ENCODE results near the gene SOWAHA. TPM values are rescaled to one million over a fixed set of nuclear protein-coding genes. Genes with fewer than 3 reads are reported as not detected.

The SOWAHA gene
- total and polyA plus RNA-seq, 2 donors (not counting 3 experiments of a cell fraction or from before 2014, with no cell fraction given) = not detected

DNA sequence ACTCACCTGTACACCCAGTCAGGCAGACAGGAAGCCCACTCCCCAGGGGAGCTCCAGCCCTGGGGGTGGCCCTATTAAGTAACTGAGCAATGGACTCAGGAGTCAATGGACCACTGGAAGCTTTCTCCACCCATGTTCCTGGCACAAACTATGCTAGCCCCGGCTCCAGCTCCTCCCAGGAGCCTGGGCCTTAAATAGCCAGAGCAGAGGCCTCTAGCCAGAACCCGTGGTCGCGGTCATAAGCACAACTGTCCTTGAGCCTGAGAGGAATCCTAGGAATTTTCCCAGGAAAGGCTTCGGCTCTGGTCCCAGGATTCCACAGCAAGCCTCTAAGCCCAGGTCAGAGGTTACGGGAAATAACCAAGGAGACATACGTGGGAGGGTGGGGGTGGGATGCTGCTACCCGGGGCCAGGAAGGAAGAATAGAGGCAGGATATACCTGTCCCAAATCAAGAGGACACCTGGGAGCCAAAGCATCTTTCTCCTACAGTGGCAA lies 41.6 kb upstream of the SOWAHA start:
- H3K9ac ChIP-seq (replicated peaks; ENCODE audit: extremely low read depth, insufficient read depth, low read length) = no peak overlapping the region
- no peak overlapping the region for H3K4me2 ChIP-seq (ENCODE audit: insufficient read depth, low read length)
- no peaks in the 10 kb centered on the region for H3K9me1 ChIP-seq (replicated peaks; ENCODE audit: control insufficient read depth, extremely low read depth, insufficient read depth, low read length)
- no peaks in the 10 kb centered on the region for H3K9me3 ChIP-seq (replicated peaks; ENCODE audit: control insufficient read depth, insufficient read depth, low read length)
- H4K20me1 ChIP-seq (replicated peaks; ENCODE audit: control insufficient read depth, extremely low read depth, insufficient read depth, low read length) = no peaks in the 10 kb centered on the region
- DNase-seq (ENCODE audit: low read depth, low spot score) = peak; percentile 19
- intact Hi-C loops (cut with micrococcal nuclease) (no loop called here), dilution Hi-C loops (cut with MboI; ENCODE audit: extremely low pct_ligation_motif_present, low sequenced_read_pairs) (no loop called here)
- POLR2A ChIA-PET = no interaction called here
- CTCF ChIA-PET = interaction anchor here (1.2 to 4.1 kb wide), 4 partner anchors 17 to 49 kb away, joined by 3 to 17 read pairs (median 10); partner anchors contain the start of gene KIF3A
- H3K27me3 ChIP-seq (ENCODE audit: control insufficient read depth in 2 of 2, insufficient read depth in 2 of 2, low read length in 2 of 2) = no peaks in the 10 kb centered on the region
- FAIRE-seq = no peak
- peaks cover 67% of the 10 kb centered on the region for H3K79me2 ChIP-seq (ENCODE audit: control insufficient read depth, insufficient read depth, low read length)
- H3K4me3 ChIP-seq (replicated peaks in 1 of 3; ENCODE audit: insufficient read depth in 1 of 3, low read depth in 1 of 3, low read length in 3 of 3) = no peak overlapping the region
- no peaks in the 10 kb centered on the region for H3K36me3 ChIP-seq (ENCODE audit: control insufficient read depth in 2 of 2, extremely low read depth in 1 of 2, insufficient read depth in 2 of 2, low read length in 2 of 2)
- no TSS peak for BruUV-seq (replicated peaks)
- no peak overlapping the region for H2AFZ ChIP-seq (ENCODE audit: low read depth, low read length)
- TF ChIP-seq EZH2 (IDR thresholded peaks at IDR 0.05; ENCODE audit: borderline replicate concordance, low read depth, low read length, severe bottlenecking) (no peak), GATA2 (IDR thresholded peaks at IDR 0.05; ENCODE audit: insufficient read depth, insufficient read length, low read depth, low read length) (no peak), POLR2AphosphoS5 (IDR thresholded peaks at IDR 0.05; ENCODE audit: insufficient read depth, low read depth, low read length) (no peak), JUN (IDR thresholded peaks at IDR 0.05; ENCODE audit: borderline replicate concordance, insufficient read depth, insufficient read length, low read depth) (no peak), POLR2A (IDR thresholded peaks at IDR 0.05; ENCODE audit: low read depth, low read length) (no peak), FOS (IDR thresholded peaks at IDR 0.05; ENCODE audit: borderline replicate concordance, insufficient read depth, low read length) (no peak), MYC (IDR thresholded peaks at IDR 0.05; ENCODE audit: low read depth, low read length) (no peak)
- TF ChIP-seq, protein P1, sequence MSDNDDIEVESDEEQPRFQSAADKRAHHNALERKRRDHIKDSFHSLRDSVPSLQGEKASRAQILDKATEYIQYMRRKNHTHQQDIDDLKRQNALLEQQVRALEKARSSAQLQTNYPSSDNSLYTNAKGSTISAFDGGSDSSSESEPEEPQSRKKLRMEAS (IDR thresholded peaks at IDR 0.05; ENCODE audit: insufficient read depth, insufficient read length) = no peak
- TF ChIP-seq, protein P2, sequence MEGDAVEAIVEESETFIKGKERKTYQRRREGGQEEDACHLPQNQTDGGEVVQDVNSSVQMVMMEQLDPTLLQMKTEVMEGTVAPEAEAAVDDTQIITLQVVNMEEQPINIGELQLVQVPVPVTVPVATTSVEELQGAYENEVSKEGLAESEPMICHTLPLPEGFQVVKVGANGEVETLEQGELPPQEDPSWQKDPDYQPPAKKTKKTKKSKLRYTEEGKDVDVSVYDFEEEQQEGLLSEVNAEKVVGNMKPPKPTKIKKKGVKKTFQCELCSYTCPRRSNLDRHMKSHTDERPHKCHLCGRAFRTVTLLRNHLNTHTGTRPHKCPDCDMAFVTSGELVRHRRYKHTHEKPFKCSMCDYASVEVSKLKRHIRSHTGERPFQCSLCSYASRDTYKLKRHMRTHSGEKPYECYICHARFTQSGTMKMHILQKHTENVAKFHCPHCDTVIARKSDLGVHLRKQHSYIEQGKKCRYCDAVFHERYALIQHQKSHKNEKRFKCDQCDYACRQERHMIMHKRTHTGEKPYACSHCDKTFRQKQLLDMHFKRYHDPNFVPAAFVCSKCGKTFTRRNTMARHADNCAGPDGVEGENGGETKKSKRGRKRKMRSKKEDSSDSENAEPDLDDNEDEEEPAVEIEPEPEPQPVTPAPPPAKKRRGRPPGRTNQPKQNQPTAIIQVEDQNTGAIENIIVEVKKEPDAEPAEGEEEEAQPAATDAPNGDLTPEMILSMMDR (IDR thresholded peaks at IDR 0.05; ENCODE audit: extremely low read depth in 1 of 2, insufficient read depth in 1 of 2, low read depth in 1 of 2, low read length in 2 of 2) = no peak
- H3K4me1 ChIP-seq (ENCODE audit: control insufficient read depth, extremely low read depth, insufficient read depth, low read length) = peaks cover 33% of the 10 kb centered on the region
- peak overlapping the region; percentile 55 for H3K27ac ChIP-seq (ENCODE audit: insufficient read depth, low read depth, low read length)

All from endothelial cell of umbilical vein (primary cell).